Activated CD4-positive, CD25-positive, alpha-beta regulatory T cell treated with anti-CD3 and anti-CD28 coated beads, Interleukin-2, amount 50 U/mL, for 16 hours (primary cell): Measurements from ENCODE around the gene ACSF3.

Experiments
- DNase-seq: peaks from one replicate; pipeline ENCODE4 v3.0.0-alpha.2; 2020; ENCODE audit warnings: low read depth, low spot score

ACSF3 gene

DNA sequence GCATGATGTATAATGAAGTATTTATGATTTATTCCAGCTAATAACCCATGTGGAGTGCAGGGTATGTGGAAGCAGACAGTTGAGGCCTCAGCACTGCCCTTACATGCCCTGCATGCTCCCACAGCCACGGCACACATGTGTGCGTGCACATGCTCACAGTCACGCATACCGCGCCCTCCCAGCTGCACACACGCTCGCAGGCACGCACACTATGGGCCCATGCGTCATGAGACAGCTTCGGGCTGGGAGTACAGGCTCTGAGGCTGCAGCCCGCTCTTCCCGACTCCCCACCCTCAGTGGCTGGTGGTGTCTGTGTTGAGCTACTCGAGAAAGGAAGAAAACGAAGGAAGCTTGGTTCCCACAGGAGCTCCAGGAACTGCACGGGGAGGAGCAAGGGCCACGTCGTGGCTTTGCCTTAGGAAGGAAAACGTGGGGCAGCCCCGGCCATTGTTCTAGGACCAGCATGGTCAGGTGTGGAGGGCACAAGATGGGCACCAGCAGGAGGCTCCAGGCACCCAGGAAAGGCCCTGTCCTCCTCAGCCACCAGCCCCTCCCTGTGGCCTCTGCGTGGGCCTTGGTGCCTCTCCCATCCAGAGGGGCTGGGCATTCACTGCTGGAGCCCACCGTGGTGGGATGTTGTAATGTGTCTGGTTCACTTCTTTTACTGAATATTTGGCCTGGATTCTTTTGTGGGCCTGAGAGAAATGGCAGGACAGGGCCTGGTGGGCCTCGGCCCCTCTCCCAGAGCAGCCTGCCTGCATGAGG is 50.4 kb downstream of the ACSF3 start:
- no peak for DNase-seq

DNA sequence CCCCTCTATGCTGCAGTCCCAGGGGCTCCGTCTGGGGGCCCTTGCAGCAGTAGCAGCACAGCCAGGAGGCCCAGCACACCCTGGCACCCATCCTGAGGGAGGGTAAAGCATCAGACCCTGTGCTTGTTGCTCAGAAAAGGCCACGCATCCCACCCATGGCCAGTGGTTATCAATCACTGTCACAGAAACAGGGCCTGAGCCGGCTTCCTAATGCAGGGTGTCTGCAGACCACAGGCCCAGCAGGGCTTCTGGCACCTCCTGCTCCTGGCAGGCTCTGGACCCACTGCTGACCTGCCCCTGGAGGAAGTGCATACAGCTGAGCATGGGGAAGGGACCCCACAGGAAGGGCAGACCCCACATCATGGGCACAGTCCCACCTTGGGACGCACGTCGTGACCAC is 51.0 kb downstream of the ACSF3 start:
- no peak for DNase-seq

DNA sequence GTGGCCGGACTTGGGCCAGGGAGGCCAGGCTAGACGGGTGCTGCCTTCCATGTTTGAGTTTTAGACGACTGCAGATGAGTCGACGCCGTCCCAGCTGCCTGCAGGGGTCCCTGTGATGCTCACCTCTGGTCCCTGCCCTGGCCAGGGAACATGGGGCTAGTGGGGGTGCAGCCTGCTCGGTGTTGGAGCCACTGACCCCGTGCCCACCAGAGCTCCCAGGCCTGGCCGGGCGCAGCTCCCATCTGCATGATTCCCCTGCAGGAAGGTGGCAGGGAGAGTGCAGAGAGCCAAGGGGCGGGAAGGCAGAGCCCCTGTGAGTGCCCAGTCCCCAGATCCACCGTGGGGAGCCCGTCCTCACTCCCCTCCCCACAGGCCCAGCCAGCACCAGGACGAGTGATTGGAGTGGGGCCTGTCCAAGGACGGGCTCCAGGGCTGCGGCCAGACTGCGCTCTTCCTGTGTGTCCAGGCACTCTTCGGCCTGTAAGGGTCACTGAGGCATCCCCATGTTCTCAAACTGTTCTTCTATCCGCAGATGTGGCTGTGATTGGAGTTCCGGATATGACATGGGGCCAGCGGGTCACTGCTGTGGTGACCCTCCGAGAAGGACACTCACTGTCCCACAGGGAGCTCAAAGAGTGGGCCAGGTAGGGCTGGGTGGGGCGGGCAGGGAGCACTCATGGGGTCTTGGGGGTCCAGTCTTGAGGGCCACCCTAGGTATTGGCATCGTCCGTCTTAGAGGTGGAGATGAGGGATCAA is 51.9 kb downstream of the ACSF3 start:
- DNase-seq, result no peak

DNA sequence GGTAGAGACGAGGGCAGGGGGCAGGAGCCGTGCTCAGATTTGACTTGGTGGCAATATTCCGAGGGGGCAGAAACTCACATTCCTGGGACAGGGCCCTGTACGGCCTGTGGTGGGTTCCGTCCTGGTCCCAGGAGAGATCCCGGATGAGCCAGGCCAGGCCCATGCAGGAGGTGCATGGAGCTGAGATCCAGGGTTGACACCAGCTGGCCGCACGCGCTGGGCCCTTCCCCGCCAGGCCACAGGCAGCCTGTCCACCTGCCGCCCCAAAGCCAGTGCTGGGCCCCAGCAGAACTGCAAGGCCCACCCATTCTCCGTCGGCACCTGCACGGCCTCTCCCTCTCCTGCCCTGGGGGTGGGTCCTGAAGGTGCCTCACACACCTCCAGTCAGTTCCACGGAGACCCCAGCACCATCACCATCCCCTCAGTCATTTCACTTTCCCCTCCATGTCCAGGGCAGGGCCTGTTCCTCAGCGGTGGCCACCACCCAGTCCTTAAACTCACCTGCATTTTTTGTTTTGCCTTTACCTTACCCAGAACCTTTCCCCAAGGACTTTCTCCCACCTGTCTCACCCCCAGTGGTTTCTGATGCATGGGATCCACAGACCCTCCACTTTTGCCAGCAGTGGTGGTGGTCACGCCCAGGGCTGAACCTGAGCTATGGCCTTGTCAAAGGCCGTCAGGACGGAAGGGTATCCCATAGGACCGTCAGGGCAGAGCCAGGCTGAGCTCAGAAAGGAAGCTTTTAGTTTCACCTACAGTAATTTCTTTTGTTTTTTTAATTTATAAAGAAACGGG is 52.8 kb downstream of the ACSF3 start:
- DNase-seq, result no peak

DNA sequence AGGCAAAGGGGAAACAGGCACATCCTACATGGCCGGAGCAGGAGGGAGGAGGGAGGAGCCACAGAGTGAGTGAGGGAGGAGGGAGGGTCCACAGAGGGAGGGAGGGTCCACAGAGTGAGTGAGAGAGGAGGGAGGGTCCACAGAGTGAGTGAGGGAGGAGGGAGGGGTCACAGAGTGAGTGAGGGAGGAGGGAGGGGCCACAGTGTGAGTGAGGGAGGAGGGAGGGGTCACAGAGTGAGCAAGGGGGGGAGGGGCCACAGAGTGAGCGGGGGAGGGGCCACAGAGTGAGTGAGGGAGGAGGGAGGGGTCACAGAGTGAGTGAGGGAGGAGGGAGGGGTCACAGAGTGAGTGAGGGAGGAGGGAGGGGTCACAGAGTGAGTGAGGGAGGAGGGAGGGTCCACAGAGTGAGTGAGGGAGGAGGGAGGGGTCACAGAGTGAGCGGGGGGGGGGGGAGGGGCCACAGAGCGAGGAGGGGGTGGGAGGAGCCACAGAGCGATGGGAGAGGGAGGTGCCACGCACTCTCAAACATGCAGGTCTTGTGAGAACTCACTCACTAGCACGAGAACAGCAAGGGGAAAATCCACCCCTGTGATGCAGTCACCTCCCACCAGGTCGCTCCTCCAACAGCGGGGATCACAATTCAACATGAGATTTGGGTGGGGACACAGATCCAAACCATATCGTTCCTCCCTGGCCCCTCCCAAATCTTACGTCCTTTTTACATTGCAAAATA is 53.6 kb downstream of the ACSF3 start:
- DNase-seq, result no peak

DNA sequence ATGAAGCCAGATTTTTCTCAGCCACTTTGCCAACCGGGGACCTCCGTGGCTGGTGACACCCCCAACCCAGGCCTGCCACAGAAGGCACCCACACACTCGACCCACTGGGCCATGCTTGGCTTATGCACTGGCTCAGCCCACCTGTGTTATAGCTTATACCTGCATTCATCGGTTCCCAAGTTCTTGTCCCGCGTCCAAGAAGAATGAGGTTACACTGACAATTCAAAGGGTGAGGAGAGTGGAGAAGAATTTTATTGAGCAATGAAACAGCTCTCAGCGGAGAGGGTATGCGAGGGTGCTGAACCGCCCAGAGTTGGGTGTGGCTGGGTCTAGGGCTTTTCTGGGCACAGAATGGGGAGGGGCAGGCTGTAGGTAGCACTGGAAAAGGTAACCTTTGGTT is 55.7 kb downstream of the ACSF3 start:
- DNase-seq, result no peak

DNA sequence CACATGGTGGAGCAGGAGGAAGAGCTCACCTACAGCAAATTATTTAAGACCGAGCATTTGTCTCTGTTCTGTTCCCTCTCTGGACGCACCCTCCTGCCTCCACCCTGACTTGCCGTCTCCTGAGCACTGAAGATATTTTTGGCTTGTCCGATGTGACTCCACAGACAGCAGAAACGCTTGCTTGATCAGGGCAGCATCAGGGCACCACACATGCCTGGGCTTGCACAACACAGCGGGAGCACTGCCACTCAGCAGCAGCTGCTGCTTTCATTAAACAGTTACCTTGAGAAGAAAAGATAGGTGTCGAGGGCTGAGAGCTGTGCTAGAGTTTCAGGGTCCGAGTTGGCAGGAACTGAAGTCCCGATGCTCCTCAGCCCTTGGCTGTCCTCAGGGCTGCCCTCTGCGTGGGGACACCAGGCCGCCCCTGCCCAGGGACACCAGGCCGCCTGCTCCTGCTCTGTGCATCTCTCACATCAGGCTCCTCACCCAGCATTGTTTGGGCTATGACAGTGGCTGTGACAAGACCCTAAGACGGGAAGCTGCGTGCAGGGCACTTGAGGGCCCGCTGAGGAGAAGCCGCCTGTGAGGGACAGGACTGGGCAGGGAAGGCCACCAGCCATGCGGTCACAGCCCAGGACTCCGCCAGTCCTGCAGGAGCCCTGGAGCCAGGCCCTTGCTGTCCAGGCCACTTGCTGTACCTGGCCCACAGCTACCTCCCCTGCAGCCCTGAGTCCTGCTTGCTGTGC is 56.6 kb downstream of the ACSF3 start:
- DNase-seq, result no peak

DNA sequence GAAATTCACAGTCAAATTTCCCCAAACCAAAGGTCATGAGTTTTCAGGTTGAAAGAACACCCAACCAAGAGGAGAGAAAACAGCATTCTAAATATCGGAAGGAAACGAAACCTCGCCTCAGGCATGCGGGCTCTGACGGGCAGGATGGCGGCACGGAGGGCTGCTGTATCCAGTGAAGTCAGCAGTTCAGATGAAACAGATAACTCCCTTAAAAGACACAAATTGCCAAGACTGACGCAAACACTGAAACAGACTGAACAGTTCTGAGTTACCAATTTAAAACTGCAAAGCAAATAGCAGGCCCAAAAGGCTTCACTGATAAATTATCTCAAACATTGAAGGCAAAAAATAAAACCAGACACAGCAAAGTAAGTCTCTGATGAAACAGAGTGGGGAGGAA is 57.3 kb downstream of the ACSF3 start:
- DNase-seq, result no peak

DNA sequence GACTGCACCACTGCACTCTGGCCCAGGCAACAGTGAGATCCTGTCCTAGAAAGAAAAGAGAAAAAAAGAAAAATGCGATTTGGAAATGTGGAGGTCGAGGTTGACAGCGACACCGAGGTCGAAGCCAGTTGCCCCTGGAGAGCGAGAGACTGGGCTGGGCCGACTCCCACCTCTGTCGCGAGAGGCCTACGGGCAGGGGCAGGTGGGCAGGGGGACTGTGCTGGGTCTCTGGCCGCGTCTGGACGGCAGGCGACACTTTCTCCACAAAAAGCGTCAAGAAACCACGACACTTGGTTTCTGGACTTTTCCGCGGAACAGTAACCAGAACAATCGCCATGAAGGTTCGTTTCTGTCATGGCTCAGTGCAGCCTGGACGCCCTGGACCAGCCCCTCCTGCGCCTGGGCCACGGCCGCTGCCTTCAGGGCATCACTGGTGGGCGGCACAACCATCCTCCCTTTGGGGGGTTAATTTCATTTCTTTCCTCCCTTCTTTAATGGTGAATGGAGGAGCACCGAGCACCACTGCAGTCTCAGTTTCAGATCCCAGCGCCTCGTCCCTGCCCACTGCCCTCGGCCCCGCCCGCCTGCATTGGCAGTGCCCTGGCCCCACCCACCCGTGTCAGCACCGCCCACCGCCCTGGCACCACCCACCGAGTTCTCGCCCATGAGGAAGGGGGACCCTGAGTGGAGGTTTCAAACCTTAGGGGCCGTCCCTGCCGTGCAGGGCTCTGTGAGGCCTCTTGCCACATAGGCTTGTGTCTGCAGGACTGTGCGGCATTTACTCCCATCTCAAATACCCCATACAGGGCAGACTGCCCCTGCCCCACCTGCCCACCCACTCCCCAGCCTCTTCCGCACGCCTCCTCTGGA is 59.4 kb downstream of the ACSF3 start:
- no peak for DNase-seq

DNA sequence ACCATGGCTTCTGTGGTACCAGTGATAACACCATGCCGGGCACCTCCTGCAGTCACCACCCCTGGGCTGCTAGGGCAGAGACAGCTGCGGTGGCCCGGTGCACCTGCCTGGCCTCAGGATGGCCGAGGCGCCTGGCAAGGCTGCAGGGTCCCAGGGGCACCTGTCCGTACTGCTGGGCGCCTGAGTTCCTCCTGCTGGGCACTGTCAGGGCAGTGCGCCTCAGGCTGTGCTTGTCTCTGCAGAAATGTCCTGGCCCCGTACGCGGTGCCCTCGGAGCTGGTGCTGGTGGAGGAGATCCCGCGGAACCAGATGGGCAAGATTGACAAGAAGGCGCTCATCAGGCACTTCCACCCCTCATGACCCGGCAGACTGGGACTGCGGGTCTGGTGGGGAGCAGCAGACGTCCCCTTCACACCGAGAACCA is 60.2 kb downstream of the ACSF3 start:
- no peak for DNase-seq

DNA sequence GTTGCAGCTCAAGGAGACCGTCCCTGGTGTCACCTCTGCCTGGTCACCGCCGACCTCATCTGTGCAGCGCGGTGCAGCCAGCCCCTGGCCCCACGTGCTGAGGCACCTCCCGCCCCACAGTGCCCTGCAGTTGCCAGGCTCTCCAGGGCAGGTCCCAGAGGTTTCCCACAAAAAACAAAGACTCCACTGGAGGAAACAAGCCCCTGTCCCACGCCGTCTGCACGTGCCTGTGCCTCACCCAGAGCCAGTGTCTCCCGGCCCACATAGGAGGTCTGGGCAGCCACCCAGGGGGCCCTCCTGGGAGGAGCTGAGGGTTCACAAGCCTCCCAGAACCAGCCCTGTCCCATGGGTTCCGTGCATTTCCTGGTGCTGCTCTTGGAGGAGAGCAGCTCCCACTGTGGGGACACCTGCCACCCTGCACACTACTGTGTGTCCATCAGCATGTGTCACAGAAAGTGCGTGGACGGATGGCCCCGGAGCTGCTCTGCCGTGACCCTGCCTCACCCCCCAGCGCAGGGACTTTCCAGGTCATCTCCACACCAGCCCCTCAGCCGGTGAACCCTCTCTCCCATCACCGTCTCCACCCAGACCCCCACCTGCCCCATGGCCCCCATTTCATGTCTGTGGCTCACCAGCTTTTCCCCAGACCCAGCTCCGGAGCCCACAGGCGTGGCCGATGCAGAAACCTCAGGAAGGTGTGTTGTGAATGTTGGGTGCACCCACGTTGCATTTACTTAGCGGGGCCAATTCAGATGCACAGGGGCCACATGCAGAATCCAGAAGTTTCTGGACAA is 60.9 kb downstream of the ACSF3 start:
- DNase-seq, result no peak

DNA sequence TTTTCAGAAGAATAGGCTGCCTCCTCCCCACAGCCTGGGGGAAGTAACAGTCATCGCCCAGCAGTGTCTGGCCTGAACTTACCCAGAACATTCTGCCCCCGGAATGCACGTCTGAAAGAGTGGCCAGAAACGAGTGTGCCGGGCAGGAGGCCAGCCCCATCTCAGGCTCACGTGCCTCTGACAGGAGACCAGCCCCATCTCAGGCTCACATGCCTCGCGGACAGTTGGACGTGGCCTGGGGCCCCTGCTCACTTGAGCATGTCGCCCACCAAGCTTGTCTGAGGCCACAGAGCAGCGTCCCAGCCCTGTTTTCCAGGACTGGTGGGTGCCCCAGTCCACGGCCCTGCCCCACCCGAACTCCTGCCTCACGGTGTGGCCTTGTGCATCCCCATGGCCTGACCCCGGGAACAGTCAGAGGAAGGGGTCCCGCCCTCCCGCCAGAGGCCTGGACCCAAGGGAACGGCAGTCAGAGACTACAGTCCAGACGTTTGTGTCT is 61.6 kb downstream of the ACSF3 start:
- no peak for DNase-seq

DNA sequence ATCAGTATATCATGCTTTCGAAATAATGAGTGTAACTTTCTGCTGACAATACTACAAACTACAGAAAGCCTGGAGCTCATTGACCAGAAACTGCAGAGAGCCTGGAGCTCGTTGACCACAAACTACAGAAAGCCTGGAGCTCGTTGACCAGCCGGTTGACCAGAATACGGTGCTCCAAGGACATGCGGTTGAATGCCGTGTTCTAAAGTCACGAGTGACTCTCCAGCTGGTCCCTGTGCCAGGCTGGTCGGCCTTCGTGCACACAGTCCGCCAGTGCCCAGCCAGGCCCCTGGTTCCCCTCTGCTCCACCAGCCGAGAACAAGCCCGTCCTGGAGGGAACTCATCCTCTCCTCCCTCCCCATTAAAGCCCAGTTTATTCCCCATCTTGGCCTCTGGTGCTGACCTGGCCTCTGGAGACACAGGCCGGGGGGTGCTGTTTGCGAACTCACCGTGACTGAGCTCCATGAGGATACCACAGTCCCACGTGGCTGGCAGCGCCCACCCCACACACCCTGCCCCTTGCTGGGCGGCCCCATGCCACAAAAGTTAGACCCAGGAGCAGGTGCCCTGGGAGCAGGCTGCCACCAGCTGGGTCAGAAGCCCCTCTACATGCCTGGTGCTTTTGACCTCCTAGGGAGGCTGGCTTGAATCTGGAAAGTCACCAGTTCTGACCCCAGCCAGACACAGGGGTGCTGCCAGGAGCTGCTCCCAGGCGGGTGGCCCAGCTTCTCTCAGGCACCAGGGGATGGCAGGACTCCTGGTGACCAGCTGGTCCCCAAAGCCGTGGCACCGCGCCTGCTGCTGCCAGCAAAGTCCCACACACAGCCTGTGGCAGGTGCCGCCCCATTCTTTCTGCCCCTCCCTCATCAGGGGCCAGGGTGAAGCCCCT is 62.4 kb downstream of the ACSF3 start:
- DNase-seq, result no peak

DNA sequence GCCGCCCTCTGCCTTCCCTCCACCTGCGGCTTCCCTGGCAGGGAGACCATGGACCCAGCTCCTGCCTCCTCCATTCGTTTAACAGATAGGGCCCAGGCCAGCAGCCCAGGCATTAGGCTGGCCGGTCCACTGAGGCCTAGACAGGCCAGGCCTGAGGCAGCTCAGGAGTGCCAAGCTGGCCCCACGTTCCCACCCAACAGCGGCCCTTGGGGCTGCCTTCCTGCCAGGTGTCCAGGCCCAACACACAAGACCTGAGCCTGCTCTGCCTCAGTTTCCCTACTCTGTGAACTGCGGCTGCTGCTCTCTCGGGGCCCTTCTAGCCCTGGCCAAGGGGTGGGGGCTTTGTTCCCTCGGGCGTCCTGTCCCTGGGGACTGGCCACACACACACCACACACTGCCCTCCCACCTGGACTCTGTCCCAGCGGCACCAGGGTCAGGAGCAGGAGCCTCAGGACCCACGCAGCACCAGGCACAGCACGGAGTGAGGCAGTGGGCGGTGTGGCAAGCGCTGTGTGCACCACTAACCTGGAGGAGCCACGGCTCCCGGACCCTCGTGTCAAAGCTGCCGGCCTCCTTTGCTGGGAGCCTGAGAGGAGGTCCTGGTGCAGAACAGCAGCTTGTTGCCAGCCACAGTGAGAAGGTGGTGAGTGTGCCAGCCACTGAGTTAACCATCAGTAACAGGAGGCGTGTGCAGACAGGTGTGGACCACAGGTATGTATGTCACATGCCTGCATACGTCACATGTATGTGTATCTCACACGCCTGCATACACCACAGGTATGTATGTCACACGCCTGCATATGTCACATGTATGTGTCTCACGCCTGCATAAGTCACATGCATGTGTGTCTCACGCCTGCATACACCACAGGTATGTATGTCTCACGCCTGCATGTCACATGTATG is 63.3 kb downstream of the ACSF3 start:
- no peak for DNase-seq

DNA sequence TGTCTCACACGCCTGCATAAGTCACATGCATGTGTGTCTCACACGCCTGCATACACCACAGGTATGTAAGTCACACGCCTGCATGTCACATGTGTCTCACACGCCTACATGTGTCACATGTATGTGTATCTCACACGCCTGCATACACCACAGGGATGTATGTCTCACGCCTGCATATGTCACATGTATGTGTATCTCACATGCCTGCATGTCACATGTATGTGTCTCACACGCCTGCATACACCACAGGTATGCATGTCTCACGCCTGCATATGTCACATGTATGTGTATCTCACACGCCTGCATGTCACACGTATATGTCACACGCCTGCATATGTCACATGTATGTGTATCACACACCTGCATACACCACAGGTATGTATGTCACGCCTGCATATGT is 64.1 kb downstream of the ACSF3 start:
- no peak for DNase-seq

DNA sequence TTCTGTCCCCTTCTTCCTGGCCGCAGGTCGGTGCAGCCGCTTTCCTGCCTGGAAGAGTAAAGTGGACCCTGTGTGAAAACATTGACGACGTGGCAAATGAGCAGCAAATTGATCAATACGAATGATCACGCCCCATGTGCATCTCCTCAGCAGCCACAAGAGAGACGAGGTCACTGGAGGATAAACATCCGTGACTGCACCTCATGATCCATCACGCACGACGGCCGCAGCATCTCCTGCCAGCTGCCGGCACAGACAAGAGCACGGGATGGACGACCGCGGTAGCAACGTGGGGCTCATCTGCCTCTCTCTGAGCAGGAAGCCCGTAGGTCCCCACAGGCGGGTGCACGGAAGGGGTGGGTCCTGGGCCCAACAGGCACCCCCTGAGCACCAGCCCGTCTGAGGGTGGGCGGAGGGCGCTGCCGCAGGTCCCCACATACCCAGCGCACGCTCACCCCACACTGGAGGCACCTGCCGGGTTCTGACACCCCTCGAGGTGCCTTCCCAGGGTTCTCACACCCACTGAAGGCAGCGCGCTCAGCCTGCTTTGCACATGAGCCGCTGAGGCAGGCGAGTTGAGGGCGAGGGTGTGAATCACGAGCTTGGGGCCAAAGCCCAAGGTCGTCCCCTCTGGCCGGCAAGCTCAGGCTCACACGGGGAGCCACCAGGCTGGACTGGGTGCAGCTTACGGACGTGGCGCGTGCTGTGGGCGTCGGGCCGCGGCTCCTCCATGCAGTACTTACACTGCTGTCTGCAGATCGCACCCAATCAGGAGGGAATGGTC is 65.6 kb downstream of the ACSF3 start:
- DNase-seq, result no peak
